Measurements from ENCODE around the gene HOATZ.

HOATZ gene

DNA sequence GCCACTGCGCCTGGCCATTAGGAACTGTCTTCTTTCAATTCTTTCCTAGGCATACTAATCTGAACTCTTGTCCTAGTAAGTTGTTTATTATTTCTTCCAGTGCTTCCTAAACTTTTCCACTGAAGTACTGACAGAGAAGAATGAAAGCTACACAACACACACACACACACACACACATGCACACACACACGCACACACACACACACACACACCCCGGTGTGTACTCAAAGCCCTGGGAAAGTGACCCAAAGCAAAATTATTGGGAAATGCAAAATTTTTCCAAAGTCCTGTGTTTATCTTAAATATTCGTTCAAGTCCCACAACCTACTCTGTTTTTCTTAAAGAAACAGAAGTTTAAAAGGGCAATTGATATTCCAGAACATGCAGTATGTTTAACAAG lies 68.3 kb downstream of the HOATZ start:
- no peak overlapping the region for H3K4me3 ChIP-seq (ENCODE audit: low read depth, low read length)
- TF ChIP-seq, protein P1, sequence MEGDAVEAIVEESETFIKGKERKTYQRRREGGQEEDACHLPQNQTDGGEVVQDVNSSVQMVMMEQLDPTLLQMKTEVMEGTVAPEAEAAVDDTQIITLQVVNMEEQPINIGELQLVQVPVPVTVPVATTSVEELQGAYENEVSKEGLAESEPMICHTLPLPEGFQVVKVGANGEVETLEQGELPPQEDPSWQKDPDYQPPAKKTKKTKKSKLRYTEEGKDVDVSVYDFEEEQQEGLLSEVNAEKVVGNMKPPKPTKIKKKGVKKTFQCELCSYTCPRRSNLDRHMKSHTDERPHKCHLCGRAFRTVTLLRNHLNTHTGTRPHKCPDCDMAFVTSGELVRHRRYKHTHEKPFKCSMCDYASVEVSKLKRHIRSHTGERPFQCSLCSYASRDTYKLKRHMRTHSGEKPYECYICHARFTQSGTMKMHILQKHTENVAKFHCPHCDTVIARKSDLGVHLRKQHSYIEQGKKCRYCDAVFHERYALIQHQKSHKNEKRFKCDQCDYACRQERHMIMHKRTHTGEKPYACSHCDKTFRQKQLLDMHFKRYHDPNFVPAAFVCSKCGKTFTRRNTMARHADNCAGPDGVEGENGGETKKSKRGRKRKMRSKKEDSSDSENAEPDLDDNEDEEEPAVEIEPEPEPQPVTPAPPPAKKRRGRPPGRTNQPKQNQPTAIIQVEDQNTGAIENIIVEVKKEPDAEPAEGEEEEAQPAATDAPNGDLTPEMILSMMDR (conservative IDR thresholded peaks at IDR 0.05; ENCODE audit: low read depth, low read length): no peak
- peak; percentile 70 for DNase-seq (ENCODE audit: low read depth)

DNA sequence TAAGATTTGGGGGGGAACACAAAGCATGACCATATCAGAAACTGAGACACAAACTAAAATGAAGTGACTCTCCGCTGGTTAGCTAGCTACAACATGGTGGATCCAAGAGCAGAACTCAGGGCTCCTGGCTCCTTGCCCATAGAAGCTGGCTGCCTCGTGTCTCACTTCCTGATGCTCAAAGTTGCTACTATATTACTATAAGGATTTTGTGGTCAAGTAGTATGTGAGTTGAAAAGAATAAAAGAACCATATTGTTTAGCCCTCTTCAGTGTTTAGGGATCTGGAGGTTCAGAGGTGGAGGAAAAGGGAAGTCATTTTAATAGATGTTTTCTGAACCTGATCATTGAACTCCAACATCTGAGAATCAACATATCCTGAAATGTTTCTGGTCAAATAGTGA lies 70.8 kb downstream of the HOATZ start:
- peak; percentile 76 for DNase-seq (ENCODE audit: low read depth)
- TF ChIP-seq, protein P1 (conservative IDR thresholded peaks at IDR 0.05; ENCODE audit: low read depth, low read length): no peak
- no peak overlapping the region for H3K4me3 ChIP-seq (ENCODE audit: low read depth, low read length)

DNA sequence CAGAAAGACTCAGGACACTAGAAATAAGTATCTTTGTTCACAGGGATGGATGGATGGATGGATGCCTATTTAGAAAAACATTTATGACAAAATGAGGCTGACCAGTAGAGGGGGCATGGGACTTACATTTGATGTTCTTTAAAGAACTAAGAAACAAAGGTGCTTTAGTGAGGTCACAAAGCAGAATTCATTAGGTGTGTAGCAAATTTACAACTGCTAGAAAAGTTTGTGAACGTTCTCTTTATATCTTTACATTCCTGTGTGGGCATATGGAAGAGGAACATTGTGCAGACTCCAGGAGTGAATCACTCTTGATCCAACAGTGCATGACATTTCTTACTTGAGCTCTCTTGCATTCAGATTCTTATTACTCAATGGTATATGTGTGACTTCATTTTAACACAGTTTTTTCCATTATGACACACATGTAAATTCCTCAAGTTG lies 71.8 kb downstream of the HOATZ start:
- TF ChIP-seq, protein P1 (conservative IDR thresholded peaks at IDR 0.05; ENCODE audit: low read depth, low read length): peak; percentile 61
- DNase-seq (ENCODE audit: low read depth): peak; percentile 77
- H3K4me3 ChIP-seq (ENCODE audit: low read depth, low read length): no peak overlapping the region
